SK-N-SH (cell line): ENCODE results near the gene PNO1. TPM values are rescaled to one million over a fixed set of nuclear protein-coding genes. Genes with fewer than 3 reads are reported as not detected.

Experiments
- CTCF ChIA-PET: fragments of 300-600, 350-600 bp; formaldehyde crosslinking; extraction: SDS; loops from one replicate; lab custom pipeline; 2021; lab: Yijun Ruan, JAX
- POLR2A ChIA-PET: fragments of 350-600 bp; sonication (Branson Sonifier 250); formaldehyde crosslinking; extraction: SDS; loops from one replicate; lab custom pipeline; 2020; ENCODE audit warnings: antibody characterized with exemption, inconsistent platforms; lab: Yijun Ruan, JAX
- DNase-seq: peaks from one replicate; pipeline ENCODE4 v3.0.0; 2012
- H2AFZ ChIP-seq: fragments of 200-600 bp; sonication (generic); 2 replicates; pipeline ENCODE4 v1.8.1; 2016; ENCODE audit warnings: antibody characterized with exemption, mild to moderate bottlenecking, low read depth
- H3F3A ChIP-seq: fragments of 200-600 bp; sonication (generic); replicated peaks from 2 replicates; pipeline ENCODE3; 2016; ENCODE audit warnings: antibody characterized with exemption, mild to moderate bottlenecking; ENCODE audit not compliant: insufficient read depth
- H3K27ac ChIP-seq, 2 experiments: fragments of 200-500 bp in 1 of 2; fragments of 200-600 bp in 1 of 2; sonication (Bioruptor generic) in 1 of 2; sonication (generic), shearing (Covaris generic) in 1 of 2; 2 replicates each; pipeline versions ENCODE4 v1.5.1 to v1.6.1; 2014 to 2016; ENCODE audit warnings: low read depth in 2 of 2, inconsistent platforms in 1 of 2, low read length in 1 of 2, mild to moderate bottlenecking in 1 of 2, mixed read lengths in 1 of 2
- H3K27me3 ChIP-seq: fragments of 200-600 bp; sonication (generic), shearing (Covaris generic); 2 replicates; pipeline ENCODE4 v1.6.1; 2016; ENCODE audit warnings: mixed run types; ENCODE audit not compliant: insufficient read depth
- H3K36me3 ChIP-seq, 2 experiments: fragments of 200-500 bp in 1 of 2; fragments of 200-600 bp in 1 of 2; sonication (Bioruptor generic) in 1 of 2; sonication (generic) in 1 of 2; replicated peaks in 1 of 2; 2 replicates each; pipeline versions ENCODE3 to v1.5.1; 2014 to 2016; ENCODE audit warnings: low read length in 1 of 2, mild to moderate bottlenecking in 1 of 2; ENCODE audit not compliant: insufficient read depth in 2 of 2, control insufficient read depth in 1 of 2
- H3K4me1 ChIP-seq, 2 experiments: fragments of 200-500 bp in 1 of 2; fragments of 200-600 bp in 1 of 2; sonication (Bioruptor generic) in 1 of 2; sonication (generic), shearing (Covaris generic) in 1 of 2; 2 replicates each; pipeline versions ENCODE4 v1.5.1 to v1.6.1; 2014 to 2016; ENCODE audit warnings: low read depth in 1 of 2, low read length in 1 of 2, mixed run types in 1 of 2; ENCODE audit not compliant: insufficient read depth in 2 of 2, control insufficient read depth in 1 of 2
- H3K4me2 ChIP-seq: fragments of 200-600 bp; sonication (generic), shearing (Covaris generic); 2 replicates; pipeline ENCODE4 v1.6.1; 2017; ENCODE audit warnings: mixed run types
- H3K4me3 ChIP-seq, 2 experiments: fragments of 200-500 bp in 1 of 2; fragments of 200-600 bp in 1 of 2; sonication (Bioruptor generic) in 1 of 2; sonication (generic), shearing (Covaris generic) in 1 of 2; 2 replicates each; pipeline versions ENCODE4 v1.5.1 to v1.8.1; 2014 to 2016; ENCODE audit warnings: low read depth in 2 of 2, inconsistent platforms in 1 of 2, low read length in 1 of 2, mild to moderate bottlenecking in 1 of 2, mixed read lengths in 1 of 2, moderate library complexity in 1 of 2
- H3K79me2 ChIP-seq: fragments of 200-600 bp; sonication (generic); 2 replicates; pipeline ENCODE4 v1.8.1; 2017; ENCODE audit warnings: mild to moderate bottlenecking; ENCODE audit not compliant: insufficient read depth
- H3K9ac ChIP-seq: fragments of 200-600 bp; sonication (generic); 2 replicates; pipeline ENCODE4 v1.6.1; 2017; ENCODE audit warnings: mixed run types
- H3K9me2 ChIP-seq: fragments of 200-600 bp; sonication (generic); 2 replicates; pipeline ENCODE4 v1.6.1; 2017; ENCODE audit warnings: mixed run types
- H3K9me3 ChIP-seq: fragments of 200-600 bp; sonication (generic); 2 replicates; pipeline ENCODE4 v1.6.1; 2017; ENCODE audit warnings: mixed run types, mild to moderate bottlenecking, moderate library complexity
- H4K20me1 ChIP-seq: fragments of 200-600 bp; sonication (generic); 2 replicates; pipeline ENCODE4 v1.6.1; 2017; ENCODE audit warnings: mild to moderate bottlenecking, mixed run types; ENCODE audit not compliant: insufficient read depth
- FOXM1 ChIP-seq: IDR thresholded peaks from 2 replicates; pipeline ENCODE4 v1.4.0; 2012; ENCODE audit warnings: low read depth, mild to moderate bottlenecking
- MAX ChIP-seq: IDR thresholded peaks from 2 replicates; pipeline ENCODE4 v1.4.0; 2012; ENCODE audit warnings: low read depth
- MXI1 ChIP-seq: IDR thresholded peaks from 2 replicates; pipeline ENCODE4 v1.6.1; 2012; ENCODE audit warnings: mild to moderate bottlenecking, low read depth, low read length, improper control_type of control experiment
- NFIC ChIP-seq: IDR thresholded peaks from 2 replicates; pipeline ENCODE4 v1.4.0; 2012; ENCODE audit warnings: borderline replicate concordance
- POLR2AphosphoS5 ChIP-seq: IDR thresholded peaks from 2 replicates; pipeline ENCODE4 v1.6.1; 2012; ENCODE audit warnings: low read depth, low read length
- RAD21 ChIP-seq: IDR thresholded peaks from 2 replicates; pipeline ENCODE4 v1.6.1; 2012; ENCODE audit warnings: mild to moderate bottlenecking, low read length
- REST ChIP-seq: IDR thresholded peaks from 2 replicates; pipeline ENCODE4 v1.6.1; 2012; ENCODE audit warnings: mild to moderate bottlenecking, low read depth, low read length, moderate library complexity
- SIN3A ChIP-seq: IDR thresholded peaks from 2 replicates; pipeline ENCODE4 v1.6.1; 2012; ENCODE audit warnings: low read depth, mild to moderate bottlenecking, low read length, moderate library complexity, borderline replicate concordance
- SMC3 ChIP-seq: IDR thresholded peaks from 2 replicates; pipeline ENCODE4 v1.6.1; 2012; ENCODE audit warnings: low read depth, low read length, improper control_type of control experiment
- TEAD4 ChIP-seq: IDR thresholded peaks from 2 replicates; pipeline ENCODE4 v1.4.0; 2012; ENCODE audit warnings: mild to moderate bottlenecking, borderline replicate concordance; ENCODE audit not compliant: insufficient read depth
- YY1 ChIP-seq: IDR thresholded peaks from 2 replicates; pipeline ENCODE4 v1.4.0; 2012; ENCODE audit warnings: low read depth, mild to moderate bottlenecking
- WGBS: methylation state at CpG from one replicate; pipeline ENCODE4 v1.1.6; 2017; ENCODE audit warnings: low lambda C conversion rate; 5-methylcytosine and 5-hydroxymethylcytosine counted together
- polyA plus RNA-seq, 3 experiments: library from polyadenylated mRNA; depleted of rRNA; stranded (reverse); fragments of >200 nt; gene quantifications; 2 replicates each; pipeline ENCODE4 v1.2.3, GENCODE V29; 2012
- TF ChIP-seq, protein P1 (sequence below): IDR thresholded peaks from 2 replicates; pipeline ENCODE4 v1.4.0; 2012; ENCODE audit warnings: low read depth, borderline replicate concordance
- TF ChIP-seq, protein P2 (sequence below): fragments of 200-600 bp; sonication (generic); IDR thresholded peaks from 2 replicates; pipeline ENCODE4 v1.6.1; 2017; ENCODE audit warnings: antibody characterized with exemption, mild to moderate bottlenecking, moderate library complexity

Gene PNO1
- polyA plus RNA-seq, 1 of the 3 experiments (the other 2 are of a cell fraction): 20.6 TPM

- Histone ChIP-seq H3K9ac (no peak overlapping the region), H3K9me2 (no peaks in the 10 kb centered on the region), H3K79me2 (peaks cover 100% of the 10 kb centered on the region), H3K27ac (peak overlapping the region in 1 of 2 experiments; percentile 23; a peak in 1 of 4 replicates), H3K4me3 (no peak overlapping the region), H3K36me3 (peaks cover 5 to 22% of the 10 kb centered on the region in 2 experiments), H3K4me2 (no peak overlapping the region), H2AFZ (no peak overlapping the region), H4K20me1 (peaks cover 99% of the 10 kb centered on the region), H3K27me3 (no peaks in the 10 kb centered on the region), H3K4me1 (peaks cover 19 to 24% of the 10 kb centered on the region in 2 experiments; a peak in 3 of 4 replicates), H3K9me3 (no peaks in the 10 kb centered on the region), H3F3A (peaks cover 37% of the 10 kb centered on the region)
- ChIA-PET CTCF (interaction anchor here (0.5 to 2.2 kb wide), 10 partner anchors 10 to 103 kb away, joined by 3 to 11 read pairs (median 4); no protein-coding TSS in a partner anchor), POLR2A (no interaction called here)
- peak; percentile 24 for DNase-seq
- WGBS: 24% methylated on average over 2 of the region's 2 CpGs
- peak; percentile 38; the same call in 1 of the 2 replicates for TF ChIP-seq SMC3
- TF ChIP-seq TEAD4: no peak
- TF ChIP-seq MXI1: peak; percentile 84
- no peak for TF ChIP-seq NFIC
- peak; percentile 51; the same call in 1 of the 2 replicates for TF ChIP-seq MAX
- TF ChIP-seq, protein P1, sequence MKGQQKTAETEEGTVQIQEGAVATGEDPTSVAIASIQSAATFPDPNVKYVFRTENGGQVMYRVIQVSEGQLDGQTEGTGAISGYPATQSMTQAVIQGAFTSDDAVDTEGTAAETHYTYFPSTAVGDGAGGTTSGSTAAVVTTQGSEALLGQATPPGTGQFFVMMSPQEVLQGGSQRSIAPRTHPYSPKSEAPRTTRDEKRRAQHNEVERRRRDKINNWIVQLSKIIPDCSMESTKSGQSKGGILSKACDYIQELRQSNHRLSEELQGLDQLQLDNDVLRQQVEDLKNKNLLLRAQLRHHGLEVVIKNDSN: no peak
- TF ChIP-seq REST: 0 out of 2 replicates have a peak, but pooled peaks have one; percentile 17
- TF ChIP-seq YY1: no peak
- TF ChIP-seq FOXM1: no peak
- TF ChIP-seq, protein P2, sequence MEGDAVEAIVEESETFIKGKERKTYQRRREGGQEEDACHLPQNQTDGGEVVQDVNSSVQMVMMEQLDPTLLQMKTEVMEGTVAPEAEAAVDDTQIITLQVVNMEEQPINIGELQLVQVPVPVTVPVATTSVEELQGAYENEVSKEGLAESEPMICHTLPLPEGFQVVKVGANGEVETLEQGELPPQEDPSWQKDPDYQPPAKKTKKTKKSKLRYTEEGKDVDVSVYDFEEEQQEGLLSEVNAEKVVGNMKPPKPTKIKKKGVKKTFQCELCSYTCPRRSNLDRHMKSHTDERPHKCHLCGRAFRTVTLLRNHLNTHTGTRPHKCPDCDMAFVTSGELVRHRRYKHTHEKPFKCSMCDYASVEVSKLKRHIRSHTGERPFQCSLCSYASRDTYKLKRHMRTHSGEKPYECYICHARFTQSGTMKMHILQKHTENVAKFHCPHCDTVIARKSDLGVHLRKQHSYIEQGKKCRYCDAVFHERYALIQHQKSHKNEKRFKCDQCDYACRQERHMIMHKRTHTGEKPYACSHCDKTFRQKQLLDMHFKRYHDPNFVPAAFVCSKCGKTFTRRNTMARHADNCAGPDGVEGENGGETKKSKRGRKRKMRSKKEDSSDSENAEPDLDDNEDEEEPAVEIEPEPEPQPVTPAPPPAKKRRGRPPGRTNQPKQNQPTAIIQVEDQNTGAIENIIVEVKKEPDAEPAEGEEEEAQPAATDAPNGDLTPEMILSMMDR: peak; percentile 35
- TF ChIP-seq RAD21: peak; percentile 72
- no peak for TF ChIP-seq POLR2AphosphoS5
- 0 out of 2 replicates have a peak, but pooled peaks have one; percentile 37 for TF ChIP-seq SIN3A
- TF ChIP-seq, all 33 proteins: peak for 7
Measured at GRCh38 chr2:68225119-68225632, 67.5 kb downstream of the PNO1 start.

Other genes with a start within 250 kb of the PNO1 start
- 45.9 and 60.0 TPM in 2 replicates for gene C1D, start 94.9 kb upstream of the PNO1 start, polyA plus RNA-seq (2012; rRNA removed)
- 12.0 and 13.8 TPM in 2 replicates for gene PPP3R1, start 94.6 kb downstream of the PNO1 start, polyA plus RNA-seq (2012; rRNA removed)
- gene CNRIP1, start 162.1 kb downstream of the PNO1 start, polyA plus RNA-seq (2012; rRNA removed): 55.5 and 63.0 TPM in 2 replicates
- gene PLEK, start 207.4 kb downstream of the PNO1 start, polyA plus RNA-seq (2012; rRNA removed): 0.02 TPM in 2 replicates